Hematopoietic multipotent progenitor cell treated with erythropoietin and hydrocortisone succinate and interleukin-3 and kit ligand, for 17 days (in vitro differentiated cells): ENCODE results near the gene DLEC1.
A peak's percentile ranks its signal among the peaks of the same experiment; 100 is the strongest.

Source experiments
- DNase-seq: peaks from one replicate; pipeline ENCODE4 v3.0.0-alpha.2; 2015; ENCODE audit warnings: low spot score

Gene DLEC1

GRCh38 chr3:38108649-38109579, 69.9 kb downstream of the DLEC1 start:
- DNase-seq: no peak

- no peak for DNase-seq
Measured at GRCh38 chr3:38109580-38110313, 70.7 kb downstream of the DLEC1 start.

GRCh38 chr3:38110314-38111050, 71.5 kb downstream of the DLEC1 start:
- DNase-seq: no peak

- DNase-seq: no peak
Measured at GRCh38 chr3:38111201-38111600, 72.2 kb downstream of the DLEC1 start.

- DNase-seq: no peak
Measured at GRCh38 chr3:38111696-38112377, 72.8 kb downstream of the DLEC1 start.

- no peak for DNase-seq
Measured at GRCh38 chr3:38112378-38112761, 73.4 kb downstream of the DLEC1 start.

GRCh38 chr3:38114052-38114874, 75.3 kb downstream of the DLEC1 start:
- no peak for DNase-seq

GRCh38 chr3:38114875-38115644, 76.1 kb downstream of the DLEC1 start:
- no peak for DNase-seq

GRCh38 chr3:38115645-38116427, 76.8 kb downstream of the DLEC1 start:
- no peak for DNase-seq

GRCh38 chr3:38116471-38117162, 77.6 kb downstream of the DLEC1 start:
- DNase-seq: no peak

- DNase-seq: no peak
Measured at GRCh38 chr3:38117163-38117716, 78.2 kb downstream of the DLEC1 start.

GRCh38 chr3:38117748-38118420, 78.9 kb downstream of the DLEC1 start:
- DNase-seq: peak; percentile 65

- DNase-seq: no peak
Measured at GRCh38 chr3:38118421-38119247, 79.6 kb downstream of the DLEC1 start.

GRCh38 chr3:38119248-38119544, 80.2 kb downstream of the DLEC1 start:
- DNase-seq: no peak

- no peak for DNase-seq
Measured at GRCh38 chr3:38119821-38120692, 81.0 kb downstream of the DLEC1 start.
